ENCODE results near the gene C1GALT1. TPM values are rescaled to one million over a fixed set of nuclear protein-coding genes. Genes with fewer than 3 reads are reported as not detected.

Gene C1GALT1
- total RNA-seq, 1 experiment from 2014 or later, result 52.2 TPM

GRCh38 chr7:7272294-7272693 is 90.0 kb downstream of the C1GALT1 start:
- no TSS peak for BruUV-seq (replicated peaks)
- Histone ChIP-seq H3K4me1 (peaks cover 24% of the 10 kb centered on the region), H3K27me3 (replicated peaks; ENCODE audit: control insufficient read depth, insufficient read depth, low read length) (no peaks in the 10 kb centered on the region), H3K36me3 (ENCODE audit: control insufficient read depth, insufficient read depth, low read length) (no peaks in the 10 kb centered on the region), H3K4me3 (ENCODE audit: low read depth, low read length) (no peak overlapping the region), H3K9me3 (no peaks in the 10 kb centered on the region)
- ChIA-PET CTCF (no interaction called here), POLR2A (no interaction called here)
- peaks cover 32% of the 10 kb centered on the region for H3K4me1 Mint-ChIP-seq (ENCODE audit: low read depth, unreplicated experiment)
- intact Hi-C loops (cut with micrococcal nuclease; ENCODE audit: unreplicated experiment), result no loop called here
- H3K36me3 Mint-ChIP-seq (ENCODE audit: insufficient read depth, unreplicated experiment), result peaks cover 4% of the 10 kb centered on the region
- no peaks in the 10 kb centered on the region for H3K27me3 Mint-ChIP-seq (ENCODE audit: insufficient read depth, unreplicated experiment)
- peaks cover 12% of the 10 kb centered on the region for H3K9me3 Mint-ChIP-seq (ENCODE audit: unreplicated experiment)
- H3K27ac Mint-ChIP-seq (ENCODE audit: unreplicated experiment), result no peak overlapping the region
- TF ChIP-seq CTCF (IDR thresholded peaks at IDR 0.05; ENCODE audit: insufficient read depth in 1 of 2, low read depth in 1 of 2, low read length in 1 of 2, severe bottlenecking in 1 of 2, unreplicated experiment in 1 of 2), result no peak
- DNase-seq, result no peak
- H3K4me3 Mint-ChIP-seq (ENCODE audit: unreplicated experiment), result no peak overlapping the region

- H3K4me1 Mint-ChIP-seq (ENCODE audit: low read depth, unreplicated experiment), result peaks cover 19% of the 10 kb centered on the region
- no peaks in the 10 kb centered on the region for H3K36me3 Mint-ChIP-seq (ENCODE audit: insufficient read depth, unreplicated experiment)
- no peaks in the 10 kb centered on the region for H3K9me3 ChIP-seq
- H3K36me3 ChIP-seq (ENCODE audit: control insufficient read depth, insufficient read depth, low read length), result no peaks in the 10 kb centered on the region
- no peak overlapping the region for H3K4me3 Mint-ChIP-seq (ENCODE audit: unreplicated experiment)
- H3K27me3 ChIP-seq (replicated peaks; ENCODE audit: control insufficient read depth, insufficient read depth, low read length), result no peaks in the 10 kb centered on the region
- CTCF ChIA-PET, result no interaction called here
- no TSS peak for BruUV-seq (replicated peaks)
- intact Hi-C loops (cut with micrococcal nuclease; ENCODE audit: unreplicated experiment), result no loop called here
- peaks cover 11% of the 10 kb centered on the region for H3K4me1 ChIP-seq
- no peaks in the 10 kb centered on the region for H3K27me3 Mint-ChIP-seq (ENCODE audit: insufficient read depth, unreplicated experiment)
- H3K9me3 Mint-ChIP-seq (ENCODE audit: unreplicated experiment), result peaks cover 12% of the 10 kb centered on the region
- POLR2A ChIA-PET, result no interaction called here
- no peak overlapping the region for H3K4me3 ChIP-seq (ENCODE audit: low read depth, low read length)
- DNase-seq, result no peak
- TF ChIP-seq CTCF (IDR thresholded peaks at IDR 0.05; ENCODE audit: insufficient read depth in 1 of 2, low read depth in 1 of 2, low read length in 1 of 2, severe bottlenecking in 1 of 2, unreplicated experiment in 1 of 2), result no peak
- no peak overlapping the region for H3K27ac Mint-ChIP-seq (ENCODE audit: unreplicated experiment)
Observed at GRCh38 chr7:7274782-7275181, 92.4 kb downstream of the C1GALT1 start.

- TF ChIP-seq CTCF (IDR thresholded peaks at IDR 0.05; ENCODE audit: insufficient read depth in 1 of 2, low read depth in 1 of 2, low read length in 1 of 2, severe bottlenecking in 1 of 2, unreplicated experiment in 1 of 2), result no peak
- ChIA-PET POLR2A (no interaction called here), CTCF (no interaction called here)
- no peak overlapping the region for H3K4me3 Mint-ChIP-seq (ENCODE audit: unreplicated experiment)
- no peak for DNase-seq
- no peaks in the 10 kb centered on the region for H3K27me3 ChIP-seq (replicated peaks; ENCODE audit: control insufficient read depth, insufficient read depth, low read length)
- peaks cover 9% of the 10 kb centered on the region for H3K4me1 ChIP-seq
- no peak overlapping the region for H3K27ac Mint-ChIP-seq (ENCODE audit: unreplicated experiment)
- no peaks in the 10 kb centered on the region for H3K36me3 ChIP-seq (ENCODE audit: control insufficient read depth, insufficient read depth, low read length)
- H3K4me1 Mint-ChIP-seq (ENCODE audit: low read depth, unreplicated experiment), result peaks cover 13% of the 10 kb centered on the region
- peaks cover 3% of the 10 kb centered on the region for H3K9me3 ChIP-seq
- H3K36me3 Mint-ChIP-seq (ENCODE audit: insufficient read depth, unreplicated experiment), result no peaks in the 10 kb centered on the region
- BruUV-seq (replicated peaks), result no TSS peak
- no peak overlapping the region for H3K4me3 ChIP-seq (ENCODE audit: low read depth, low read length)
- intact Hi-C loops (cut with micrococcal nuclease; ENCODE audit: unreplicated experiment), result no loop called here
- peaks cover 20% of the 10 kb centered on the region for H3K9me3 Mint-ChIP-seq (ENCODE audit: unreplicated experiment)
- no peaks in the 10 kb centered on the region for H3K27me3 Mint-ChIP-seq (ENCODE audit: insufficient read depth, unreplicated experiment)
Observed at GRCh38 chr7:7276161-7276560, 93.8 kb downstream of the C1GALT1 start.

Measured in Caco-2 (cell line).